Smooth muscle cell (in vitro differentiated cells): Measurements from ENCODE around the gene NCBP3. TPM values are rescaled to one million over a fixed set of nuclear protein-coding genes. Genes with fewer than 3 reads are reported as not detected.

Experiments used
- DNase-seq: peaks from one replicate; lab custom pipeline; 2025; ENCODE audit not compliant: unreplicated experiment; lab: John Stamatoyannopoulos, UW
- H2AFZ ChIP-seq: fragments of 200-600 bp; sonication (generic); 2 replicates; pipeline ENCODE4 v1.6.0; 2016; ENCODE audit warnings: antibody characterized with exemption, low read depth, mild to moderate bottlenecking
- H3F3A ChIP-seq: fragments of 200-600 bp; sonication (generic); 2 replicates; pipeline ENCODE4 v1.6.0; 2017; ENCODE audit warnings: antibody characterized with exemption, low read depth
- H3K27ac ChIP-seq: fragments of 200-600 bp; sonication (generic); 2 replicates; pipeline ENCODE4 v1.5.1; 2016; ENCODE audit warnings: low read depth, mild to moderate bottlenecking
- H3K27me3 ChIP-seq: fragments of 200-600 bp; sonication (generic); 2 replicates; pipeline ENCODE4 v1.6.1; 2016; ENCODE audit warnings: low read depth, mild to moderate bottlenecking
- H3K36me3 ChIP-seq: fragments of 200-600 bp; sonication (generic); 2 replicates; pipeline ENCODE4 v1.5.1; 2016; ENCODE audit warnings: low read depth
- H3K4me1 ChIP-seq: fragments of 200-600 bp; sonication (generic); 2 replicates; pipeline ENCODE4 v1.5.1; 2016; ENCODE audit warnings: low read depth
- H3K4me2 ChIP-seq: fragments of 200-600 bp; sonication (generic); 2 replicates; pipeline ENCODE4 v1.6.0; 2016; ENCODE audit warnings: mild to moderate bottlenecking
- H3K4me3 ChIP-seq: fragments of 200-600 bp; sonication (generic); 2 replicates; pipeline ENCODE4 v1.5.1; 2016; ENCODE audit warnings: mild to moderate bottlenecking
- H3K79me2 ChIP-seq: fragments of 200-600 bp; sonication (generic); 2 replicates; pipeline ENCODE4 v1.6.0; 2016; ENCODE audit warnings: low read depth, mild to moderate bottlenecking
- H3K9ac ChIP-seq: fragments of 200-600 bp; sonication (generic); 2 replicates; pipeline ENCODE4 v1.6.0; 2016; ENCODE audit warnings: low read depth
- H3K9me3 ChIP-seq: fragments of 200-600 bp; sonication (generic); replicated peaks from 2 replicates; pipeline ENCODE4 v1.5.1; 2016; ENCODE audit warnings: low read depth
- H4K20me1 ChIP-seq: fragments of 200-600 bp; sonication (generic); 2 replicates; pipeline ENCODE4 v1.6.0; 2016; ENCODE audit warnings: low read depth
- WGBS: methylation state at CpG from one replicate; pipeline ENCODE4 v1.1.7; 2016; ENCODE audit warnings: low lambda C conversion rate; 5-methylcytosine and 5-hydroxymethylcytosine counted together
- polyA plus RNA-seq: library from polyadenylated mRNA; unstranded; fragments of >200 nt; fragmentation: Nextera tagmentation; extraction: Ambion mirVana; gene quantifications from 2 replicates; pipeline ENCODE4 v1.2.1, GENCODE V29; 2016
- total RNA-seq: library from RNA; depleted of rRNA; stranded (reverse); fragments of >200 nt; gene quantifications from 2 replicates; pipeline ENCODE4 v1.2.3, GENCODE V29; 2014
- TF ChIP-seq, protein P1 (sequence below): fragments of 200-600 bp; sonication (generic); IDR thresholded peaks from 2 replicates; pipeline ENCODE4 v1.5.1; 2017; ENCODE audit warnings: borderline replicate concordance, mild to moderate bottlenecking, antibody characterized with exemption; ENCODE audit not compliant: insufficient read depth, poor library complexity, severe bottlenecking

Gene NCBP3
- total and polyA plus RNA-seq, 2 experiments from 2014 or later = 28.3 to 30.7 TPM

DNA sequence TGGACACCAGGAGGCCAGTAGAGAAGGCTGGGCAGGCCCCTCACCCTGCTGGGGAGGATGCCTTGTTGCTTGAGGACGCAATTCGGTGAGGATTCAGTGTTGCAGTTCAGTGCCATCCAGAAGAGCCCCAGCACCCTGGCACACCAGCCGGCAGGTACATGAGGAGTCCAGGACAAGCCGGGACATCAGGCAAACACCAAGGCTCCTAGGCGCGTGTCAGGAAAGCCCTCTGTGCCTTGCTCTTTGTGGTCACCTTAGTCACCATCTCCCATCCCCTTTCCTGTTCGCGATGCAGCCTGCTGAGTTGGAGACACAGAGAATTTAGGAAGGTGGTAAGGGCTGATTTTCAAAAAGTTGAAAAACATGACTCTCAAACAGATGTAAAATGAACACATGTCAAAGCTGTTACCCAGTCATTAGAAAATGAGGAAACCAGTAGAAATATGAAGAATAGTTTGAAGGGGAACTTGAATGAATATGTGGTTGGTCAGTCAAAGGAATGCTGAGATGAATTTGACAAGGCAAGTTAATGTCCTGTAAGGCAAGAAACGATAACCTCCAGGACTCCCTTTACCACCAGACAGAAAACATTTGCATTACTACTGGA, 2.3 kb upstream of the NCBP3 start:
- Histone ChIP-seq H3K9ac (no peak overlapping the region), H2AFZ (no peak overlapping the region), H4K20me1 (peaks cover 19% of the 10 kb centered on the region), H3K36me3 (no peaks in the 10 kb centered on the region), H3K4me3 (no peak overlapping the region), H3K79me2 (peaks cover 25% of the 10 kb centered on the region), H3K27me3 (no peaks in the 10 kb centered on the region), H3K9me3 (no peaks in the 10 kb centered on the region), H3F3A (no peaks in the 10 kb centered on the region), H3K27ac (no peak overlapping the region), H3K4me1 (peaks cover 7% of the 10 kb centered on the region), H3K4me2 (no peak overlapping the region)
- no peak for DNase-seq
- 90% methylated on average over 9 of the region's 9 CpGs for WGBS
- TF ChIP-seq, protein P1, sequence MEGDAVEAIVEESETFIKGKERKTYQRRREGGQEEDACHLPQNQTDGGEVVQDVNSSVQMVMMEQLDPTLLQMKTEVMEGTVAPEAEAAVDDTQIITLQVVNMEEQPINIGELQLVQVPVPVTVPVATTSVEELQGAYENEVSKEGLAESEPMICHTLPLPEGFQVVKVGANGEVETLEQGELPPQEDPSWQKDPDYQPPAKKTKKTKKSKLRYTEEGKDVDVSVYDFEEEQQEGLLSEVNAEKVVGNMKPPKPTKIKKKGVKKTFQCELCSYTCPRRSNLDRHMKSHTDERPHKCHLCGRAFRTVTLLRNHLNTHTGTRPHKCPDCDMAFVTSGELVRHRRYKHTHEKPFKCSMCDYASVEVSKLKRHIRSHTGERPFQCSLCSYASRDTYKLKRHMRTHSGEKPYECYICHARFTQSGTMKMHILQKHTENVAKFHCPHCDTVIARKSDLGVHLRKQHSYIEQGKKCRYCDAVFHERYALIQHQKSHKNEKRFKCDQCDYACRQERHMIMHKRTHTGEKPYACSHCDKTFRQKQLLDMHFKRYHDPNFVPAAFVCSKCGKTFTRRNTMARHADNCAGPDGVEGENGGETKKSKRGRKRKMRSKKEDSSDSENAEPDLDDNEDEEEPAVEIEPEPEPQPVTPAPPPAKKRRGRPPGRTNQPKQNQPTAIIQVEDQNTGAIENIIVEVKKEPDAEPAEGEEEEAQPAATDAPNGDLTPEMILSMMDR = no peak

DNA sequence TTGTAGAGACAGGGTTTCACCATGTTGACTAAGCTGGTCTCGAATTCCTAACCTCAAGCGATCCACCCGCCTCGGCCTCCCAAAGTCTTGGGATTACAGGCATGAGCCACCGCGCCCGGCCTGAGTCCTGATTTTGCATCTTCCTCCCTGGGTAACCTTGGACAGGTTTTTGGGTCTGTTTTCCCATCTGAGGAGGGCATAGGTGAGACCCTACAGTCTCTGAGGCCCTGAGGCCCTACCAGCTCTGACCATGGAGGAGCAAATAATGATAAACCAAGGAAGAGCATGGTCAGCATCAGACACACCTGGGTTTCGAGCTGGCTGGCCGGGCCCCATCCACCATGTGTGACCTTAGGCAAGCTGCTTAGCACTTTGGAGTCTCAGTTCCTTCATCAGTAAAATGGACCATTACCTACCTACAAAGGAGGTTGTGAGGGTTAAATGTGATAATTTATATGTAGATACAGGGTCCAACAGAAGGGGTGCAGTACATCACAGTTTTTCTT, 1.2 kb upstream of the NCBP3 start:
- Histone ChIP-seq H3K27me3 (no peaks in the 10 kb centered on the region), H2AFZ (no peak overlapping the region), H3K27ac (no peak overlapping the region), H4K20me1 (peaks cover 29% of the 10 kb centered on the region), H3K4me2 (no peak overlapping the region), H3K9me3 (no peaks in the 10 kb centered on the region), H3K4me1 (peaks cover 7% of the 10 kb centered on the region), H3K4me3 (no peak overlapping the region), H3F3A (no peaks in the 10 kb centered on the region), H3K36me3 (no peaks in the 10 kb centered on the region), H3K9ac (no peak overlapping the region), H3K79me2 (peaks cover 36% of the 10 kb centered on the region)
- TF ChIP-seq, protein P1 = no peak
- 96% methylated on average over 9 of the region's 9 CpGs for WGBS
- DNase-seq = no peak

DNA sequence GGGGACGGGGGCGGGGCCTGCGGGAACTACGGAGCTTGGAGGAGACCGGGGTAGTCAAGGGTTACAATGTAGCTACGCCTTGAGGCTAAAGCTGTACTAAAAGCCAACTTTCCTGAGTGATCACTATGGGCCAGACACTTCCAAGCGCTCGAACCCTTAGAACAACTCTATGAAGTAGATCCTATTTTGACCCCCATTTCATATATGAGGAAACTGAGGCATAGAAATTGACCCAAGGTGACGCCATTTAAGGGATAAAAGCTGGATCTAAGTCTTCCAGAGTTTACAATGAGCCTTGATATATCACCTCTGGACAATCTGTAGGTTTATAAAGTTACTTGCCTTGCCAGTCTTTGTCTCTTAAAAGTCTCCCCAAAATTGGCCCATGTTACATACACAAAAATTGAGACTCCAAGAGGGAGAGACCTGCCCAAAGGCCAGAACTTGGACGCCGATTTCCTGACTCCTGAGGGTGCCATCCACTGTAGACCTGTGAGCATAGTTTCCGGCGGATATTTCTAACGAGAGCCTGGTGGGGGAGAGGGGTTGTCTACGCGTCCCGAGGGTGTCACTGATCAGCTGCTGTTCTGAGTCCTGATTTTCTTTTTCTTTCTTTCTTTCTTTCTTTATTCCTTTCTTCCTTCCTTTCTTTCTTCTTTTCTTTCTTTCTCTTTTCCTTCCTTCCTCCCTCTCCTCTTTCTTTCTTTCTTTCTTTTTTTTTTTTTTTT, 555 bp upstream of the NCBP3 start:
- no peak for DNase-seq
- TF ChIP-seq, protein P1 = no peak
- 56% methylated on average over 16 of the region's 17 CpGs for WGBS

More for the DNA sequence above, 555 bp upstream of the NCBP3 start:
- Histone ChIP-seq H3K9ac (no peak overlapping the region), H2AFZ (peak overlapping the region; percentile 36), H3K27ac (no peak overlapping the region), H3K27me3 (no peaks in the 10 kb centered on the region), H3F3A (no peaks in the 10 kb centered on the region), H3K9me3 (no peaks in the 10 kb centered on the region), H3K4me1 (peaks cover 7% of the 10 kb centered on the region), H3K36me3 (no peaks in the 10 kb centered on the region), H3K4me3 (peak overlapping the region; percentile 27), H3K4me2 (peak overlapping the region; percentile 80), H3K79me2 (peaks cover 41% of the 10 kb centered on the region), H4K20me1 (peaks cover 34% of the 10 kb centered on the region)
